Activated CD8-positive, alpha-beta memory T cell treated with anti-CD3 and anti-CD28 coated beads, Interleukin-2, amount 50 U/mL, for 4 hours (primary cell): ENCODE measurements around the gene KDM5D.

Experiments
- DNase-seq: peaks from one replicate; pipeline ENCODE4 v3.0.0-alpha.2; 2020

The KDM5D gene

DNA sequence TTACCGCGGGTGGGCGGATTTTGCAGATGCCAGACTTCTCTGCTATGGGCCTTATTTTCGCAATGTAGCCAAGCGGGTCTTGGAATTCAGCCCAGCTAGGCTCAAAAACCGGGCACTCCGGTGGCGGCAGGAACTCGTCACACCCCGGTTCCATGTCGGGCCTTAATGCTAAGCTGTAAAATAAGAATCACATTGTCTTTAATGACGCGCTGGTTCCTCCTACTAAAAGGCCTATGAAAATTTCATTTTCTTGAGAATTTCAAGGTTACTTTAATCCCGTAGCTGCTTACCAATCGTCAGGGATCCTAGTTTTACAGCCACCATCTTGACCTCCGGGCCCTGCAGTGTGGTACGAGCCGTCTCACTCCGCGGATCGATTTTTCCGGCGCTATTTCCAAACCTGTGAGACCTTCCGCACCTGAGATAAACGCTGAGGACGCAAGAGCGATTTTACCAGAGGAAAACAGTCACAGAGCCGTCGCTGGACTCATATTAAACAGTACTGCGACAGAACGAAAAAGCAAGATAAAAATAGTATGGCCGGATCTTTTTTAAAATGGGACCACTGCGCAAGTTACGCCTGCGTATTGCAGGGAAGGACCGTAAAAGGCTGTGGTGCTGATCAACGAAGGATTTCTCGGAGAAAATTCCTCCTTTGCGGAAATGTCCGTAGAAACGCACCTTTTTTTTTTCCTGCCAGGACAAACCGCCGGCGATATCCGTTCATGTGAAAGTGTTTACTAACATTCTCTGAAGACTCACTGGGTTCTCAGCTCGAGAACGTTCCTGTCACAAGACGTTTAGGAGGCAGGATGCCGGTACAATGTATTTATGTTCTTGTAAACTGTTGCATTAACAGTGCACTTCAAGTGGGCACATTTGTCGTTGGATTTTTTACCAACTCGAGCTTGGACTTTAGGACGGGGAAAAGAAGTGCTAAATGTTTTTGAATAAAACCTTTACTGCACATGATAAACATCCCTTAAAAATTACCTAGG, at the start of gene KDM5D:
Gene KDM5D (minus strand): TSS at position 346 of the 998 bp plus-strand sequence. CDS start 192 bp downstream, at position 154.
- no peak for DNase-seq

DNA sequence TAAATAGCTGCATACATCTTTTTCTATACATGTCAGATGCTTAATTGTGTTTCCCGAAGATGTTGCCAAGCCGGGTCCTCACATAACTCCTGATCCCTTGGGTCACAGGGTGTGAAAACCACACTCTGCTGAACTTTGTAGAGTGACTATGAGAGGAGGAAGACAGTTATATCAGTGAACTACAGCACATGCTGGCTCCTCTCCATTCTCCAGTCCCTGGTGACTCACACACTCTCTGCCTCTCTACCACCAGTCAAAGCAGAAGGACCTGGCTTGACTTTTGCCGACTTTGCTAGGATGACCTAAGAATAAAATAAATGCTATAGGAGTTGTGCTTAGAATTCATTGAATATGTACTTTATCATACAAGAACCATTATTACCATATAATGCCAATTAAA, 23.8 kb upstream of the KDM5D start:
- no peak for DNase-seq

DNA sequence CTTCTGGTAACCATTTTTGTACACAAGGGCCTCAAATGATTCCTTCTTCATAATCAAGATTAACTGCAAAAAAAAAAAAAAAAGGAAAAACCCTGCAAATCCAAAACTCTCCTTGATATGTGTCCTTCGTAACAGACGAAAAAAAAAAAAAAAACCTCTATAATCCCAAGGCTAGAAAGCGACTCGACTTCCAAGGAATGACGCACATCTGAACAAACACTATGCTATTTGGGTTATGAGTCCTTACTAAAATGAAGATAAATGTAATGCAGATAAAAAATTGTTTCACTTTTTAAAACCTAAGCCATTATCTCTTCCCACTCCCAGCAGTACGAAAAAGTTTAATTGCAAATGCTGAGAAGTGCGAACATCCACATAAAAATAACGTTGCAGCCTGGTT, 1.2 kb downstream of the KDM5D start:
- no peak for DNase-seq

DNA sequence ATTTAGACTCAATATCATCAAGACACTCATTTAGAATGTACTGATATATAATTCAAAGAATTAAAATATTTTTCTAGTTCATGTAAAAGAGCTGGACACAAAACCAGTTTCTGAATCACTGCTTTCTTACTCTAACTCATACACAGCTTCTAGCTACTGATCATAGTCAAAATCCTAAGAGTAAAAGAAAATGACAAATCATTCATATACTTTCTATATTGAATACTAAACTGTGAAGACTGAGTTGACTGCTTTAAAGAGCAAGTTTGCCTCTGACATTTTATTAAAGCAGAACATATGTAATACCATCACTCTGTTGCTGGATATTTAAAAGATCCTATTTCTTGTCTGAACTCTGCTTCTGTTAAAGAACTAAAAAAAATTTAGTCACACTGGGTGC, 2.4 kb downstream of the KDM5D start:
- DNase-seq, result no peak

DNA sequence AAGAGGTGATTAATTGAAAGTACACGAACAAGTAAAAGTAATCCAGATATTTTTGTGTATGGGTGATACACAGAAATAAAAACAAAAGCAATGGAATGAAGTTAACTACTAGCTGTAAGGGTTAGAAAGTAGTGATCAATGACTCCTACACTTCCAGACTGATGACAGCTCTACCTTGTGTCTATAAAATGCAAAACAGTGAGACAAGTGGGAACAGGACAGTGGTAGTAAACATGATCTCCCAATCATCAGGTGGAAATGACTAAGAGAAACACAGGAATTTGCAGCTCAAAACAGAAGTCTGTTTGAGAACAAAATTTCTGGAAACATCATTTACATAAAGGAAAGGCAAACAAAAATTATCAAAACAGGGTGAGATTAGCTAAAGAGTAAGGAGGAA, 10.1 kb downstream of the KDM5D start:
- no peak for DNase-seq

DNA sequence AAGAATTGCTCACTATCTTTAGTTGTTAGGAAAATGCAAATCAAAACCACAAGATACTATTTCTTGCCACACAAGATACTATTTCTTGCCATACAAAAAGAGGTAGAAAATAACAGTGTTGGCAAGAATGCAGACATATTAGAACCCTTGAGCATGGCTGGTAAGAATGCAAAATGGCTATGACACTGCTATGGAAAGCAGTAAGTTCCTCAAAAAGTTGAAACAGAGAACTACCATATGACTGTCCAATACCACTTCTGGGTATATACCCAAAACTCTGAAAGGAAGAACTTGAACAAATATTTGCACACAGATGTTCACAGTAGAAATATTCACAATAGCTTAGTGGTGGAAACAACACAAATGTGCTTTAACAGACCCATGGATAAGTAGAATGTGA, 26.6 kb downstream of the KDM5D start:
- DNase-seq, result no peak

DNA sequence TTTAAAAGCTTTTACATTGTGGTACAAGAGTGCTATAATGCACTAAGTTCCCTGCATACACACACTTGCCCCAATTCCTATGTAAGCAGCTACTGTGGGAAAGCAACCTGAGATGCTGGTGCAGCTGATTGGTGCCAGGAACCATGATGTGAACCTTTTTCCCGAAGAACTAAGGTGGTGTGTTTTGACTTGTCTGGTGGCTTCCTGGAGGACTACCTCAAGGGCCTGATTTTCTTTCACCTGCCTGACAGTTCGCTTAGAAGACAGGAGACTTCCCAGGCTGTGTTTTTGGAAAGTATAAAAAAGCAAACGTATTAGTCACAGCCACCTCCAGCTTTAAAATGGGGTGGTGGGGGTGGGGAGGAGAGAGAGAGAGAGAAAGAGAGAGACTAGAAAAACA, 27.4 kb downstream of the KDM5D start:
- DNase-seq, result no peak

DNA sequence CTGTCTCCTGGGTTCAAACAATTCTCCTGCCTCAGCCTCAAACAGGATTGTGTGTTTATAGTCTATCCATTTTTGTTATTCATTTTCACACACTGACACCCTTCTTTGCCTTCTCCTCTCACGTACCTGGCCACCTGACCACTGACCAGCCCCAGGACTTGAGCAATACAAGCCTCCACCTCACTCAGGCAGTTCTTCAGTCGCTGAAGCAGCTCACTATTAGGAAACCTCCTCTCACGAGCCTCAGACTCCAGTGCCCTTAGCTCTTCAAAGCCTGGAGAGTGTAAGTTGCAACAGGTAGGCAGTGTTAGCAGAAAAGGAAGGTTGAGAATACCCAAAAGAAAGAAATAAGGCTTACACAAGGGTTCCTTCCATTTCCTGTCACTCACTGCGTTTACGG, 29.3 kb downstream of the KDM5D start:
- no peak for DNase-seq

DNA sequence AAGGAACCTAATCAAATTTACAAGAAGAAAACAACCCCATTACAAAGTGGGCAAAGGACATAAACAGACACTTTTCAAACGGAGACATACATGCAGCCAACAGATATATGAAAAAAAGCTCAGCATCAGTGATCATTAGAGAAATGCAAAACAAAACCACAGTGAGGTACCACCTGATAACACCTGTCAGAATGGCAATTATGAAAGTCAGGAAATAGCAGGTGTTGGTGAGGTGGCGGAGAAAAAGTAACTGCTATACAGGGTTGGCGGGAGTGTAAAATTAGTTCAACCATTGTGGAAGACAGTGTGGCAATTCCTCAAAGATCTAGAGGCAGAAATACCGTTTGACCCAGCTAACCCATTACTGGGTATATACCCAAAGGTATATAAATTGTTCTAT, 31.1 kb downstream of the KDM5D start:
- DNase-seq, result no peak

DNA sequence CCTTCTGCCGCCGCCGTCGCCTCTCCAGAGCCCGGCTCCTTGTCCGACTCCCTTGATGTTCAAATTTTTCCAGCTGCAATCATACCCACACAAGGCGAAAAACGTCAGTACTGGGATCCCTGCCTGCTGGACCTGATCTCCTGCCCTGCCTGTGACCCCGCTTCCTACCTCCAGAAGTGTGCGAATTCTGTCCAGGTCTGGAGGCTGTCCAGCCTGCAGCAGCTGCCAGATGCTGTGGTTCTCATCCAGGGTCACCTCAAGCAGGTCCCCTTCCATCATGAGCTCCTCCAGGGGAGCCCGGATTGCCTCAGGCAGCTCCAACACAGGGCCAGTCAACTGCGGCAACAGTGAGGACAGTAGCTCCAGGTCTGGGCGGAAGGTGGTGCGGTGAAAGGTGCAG, 38.3 kb downstream of the KDM5D start:
- no peak for DNase-seq

DNA sequence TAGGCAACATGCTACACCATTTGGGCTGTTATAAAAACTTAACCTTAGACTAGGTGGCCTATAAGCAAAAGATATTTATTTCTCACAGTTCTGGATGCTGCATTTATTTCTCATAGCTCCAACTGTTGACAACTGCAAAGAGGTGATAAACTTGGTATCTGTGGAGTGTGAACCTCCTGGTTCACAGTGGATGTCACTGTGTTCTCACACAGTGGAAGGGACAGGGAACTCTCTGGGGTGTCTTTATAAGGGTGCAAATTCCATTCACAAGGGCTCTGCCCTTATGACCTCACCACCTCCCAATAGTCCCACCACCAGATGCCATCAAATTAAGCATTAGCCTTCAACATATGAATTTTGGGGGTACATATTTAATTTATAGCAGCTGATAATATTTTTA, 46.0 kb downstream of the KDM5D start:
- DNase-seq, result no peak

DNA sequence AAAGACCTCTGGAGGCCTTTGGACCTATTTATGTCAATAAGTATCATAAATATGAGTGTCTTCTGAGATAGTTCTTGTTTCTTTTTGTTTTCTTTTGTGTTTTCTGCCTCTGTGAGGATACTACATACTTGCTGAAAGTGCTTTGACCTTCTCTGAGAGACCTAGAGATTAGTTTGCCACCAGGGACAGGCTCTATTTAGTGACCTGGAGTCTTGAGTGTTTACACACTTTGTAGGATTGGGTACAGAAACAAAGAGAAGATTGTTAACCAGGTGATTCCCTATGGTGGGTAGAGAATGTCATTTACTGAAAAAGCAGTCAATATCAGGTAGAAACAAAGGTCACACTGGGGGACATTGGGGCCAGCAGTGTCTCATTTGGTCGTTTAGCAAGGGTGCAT, 63.7 kb downstream of the KDM5D start:
- DNase-seq, result no peak
